Transverse colon (tissue), 4 donors: ENCODE measurements around the gene CCDC177.

Experiments
- EP300 ChIP-seq: sonication (generic); formaldehyde crosslinking; IDR thresholded peaks from one replicate; pipeline ENCODE4 v1.6.1; 2017; ENCODE audit warnings: antibody characterized with exemption, low read depth
- POLR2A ChIP-seq: fragments of 450-650 bp; IDR thresholded peaks from one replicate; pipeline ENCODE4 v1.6.1; 2016; ENCODE audit warnings: antibody characterized with exemption, mild to moderate bottlenecking, moderate library complexity
- POLR2AphosphoS5 ChIP-seq, 3 donors: sonication (generic); formaldehyde crosslinking; IDR thresholded peaks; one replicate each; pipeline ENCODE4 v1.6.1; 2016; ENCODE audit warnings: antibody characterized with exemption in 3 of 3
- TF ChIP-seq, protein P1 (sequence below), 5 experiments: fragments of 200-600 bp in 3 of 5; fragments of 450-650 bp in 2 of 5; sonication (generic) in 3 of 5; IDR thresholded peaks; 1 replicate in 2 of 5; 2 replicates in 3 of 5; pipeline ENCODE4 v1.5.1; 2016 to 2017; ENCODE audit warnings: antibody characterized with exemption in 5 of 5, inconsistent platforms in 3 of 5, mild to moderate bottlenecking in 2 of 5, moderate library complexity in 1 of 5

DNA sequence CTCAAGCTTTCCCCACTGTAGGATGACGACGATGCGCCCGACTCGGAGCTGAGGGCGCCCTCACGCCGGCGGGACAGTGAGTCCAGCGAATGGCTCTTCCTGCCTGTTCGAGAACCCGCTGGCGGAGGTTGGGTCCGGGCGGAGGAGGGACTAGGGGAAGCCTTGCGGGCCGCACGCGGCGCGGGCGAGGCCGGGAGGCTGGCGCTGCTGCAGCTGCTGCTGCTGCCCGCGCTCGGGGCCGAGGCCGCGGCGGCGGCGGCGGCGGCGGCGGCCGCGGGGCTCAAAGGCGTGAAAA, 1.9 kb downstream of the CCDC177 start:
- TF ChIP-seq, protein P1, sequence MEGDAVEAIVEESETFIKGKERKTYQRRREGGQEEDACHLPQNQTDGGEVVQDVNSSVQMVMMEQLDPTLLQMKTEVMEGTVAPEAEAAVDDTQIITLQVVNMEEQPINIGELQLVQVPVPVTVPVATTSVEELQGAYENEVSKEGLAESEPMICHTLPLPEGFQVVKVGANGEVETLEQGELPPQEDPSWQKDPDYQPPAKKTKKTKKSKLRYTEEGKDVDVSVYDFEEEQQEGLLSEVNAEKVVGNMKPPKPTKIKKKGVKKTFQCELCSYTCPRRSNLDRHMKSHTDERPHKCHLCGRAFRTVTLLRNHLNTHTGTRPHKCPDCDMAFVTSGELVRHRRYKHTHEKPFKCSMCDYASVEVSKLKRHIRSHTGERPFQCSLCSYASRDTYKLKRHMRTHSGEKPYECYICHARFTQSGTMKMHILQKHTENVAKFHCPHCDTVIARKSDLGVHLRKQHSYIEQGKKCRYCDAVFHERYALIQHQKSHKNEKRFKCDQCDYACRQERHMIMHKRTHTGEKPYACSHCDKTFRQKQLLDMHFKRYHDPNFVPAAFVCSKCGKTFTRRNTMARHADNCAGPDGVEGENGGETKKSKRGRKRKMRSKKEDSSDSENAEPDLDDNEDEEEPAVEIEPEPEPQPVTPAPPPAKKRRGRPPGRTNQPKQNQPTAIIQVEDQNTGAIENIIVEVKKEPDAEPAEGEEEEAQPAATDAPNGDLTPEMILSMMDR (IDR thresholded peaks at IDR 0.05), result no peak
- TF ChIP-seq POLR2A (no peak), EP300 (no peak), POLR2AphosphoS5 (IDR thresholded peaks at IDR 0.05) (no peak)
